HG03442 (cell line): Measurements from ENCODE around the gene TTYH3.
"Not testable (repeated sequence)": the region's sequence is repeated elsewhere in the genome, so short reads cannot be mapped to it uniquely, and the experiment has no call there.

Experiments
- ATAC-seq: cut with Tn5 transposase; IDR thresholded peaks from one replicate; pipeline ENCODE4 v1.9.1; 2021; ENCODE audit warnings: mild to moderate bottlenecking, moderate library complexity; ENCODE audit not compliant: unreplicated experiment

Gene TTYH3

DNA sequence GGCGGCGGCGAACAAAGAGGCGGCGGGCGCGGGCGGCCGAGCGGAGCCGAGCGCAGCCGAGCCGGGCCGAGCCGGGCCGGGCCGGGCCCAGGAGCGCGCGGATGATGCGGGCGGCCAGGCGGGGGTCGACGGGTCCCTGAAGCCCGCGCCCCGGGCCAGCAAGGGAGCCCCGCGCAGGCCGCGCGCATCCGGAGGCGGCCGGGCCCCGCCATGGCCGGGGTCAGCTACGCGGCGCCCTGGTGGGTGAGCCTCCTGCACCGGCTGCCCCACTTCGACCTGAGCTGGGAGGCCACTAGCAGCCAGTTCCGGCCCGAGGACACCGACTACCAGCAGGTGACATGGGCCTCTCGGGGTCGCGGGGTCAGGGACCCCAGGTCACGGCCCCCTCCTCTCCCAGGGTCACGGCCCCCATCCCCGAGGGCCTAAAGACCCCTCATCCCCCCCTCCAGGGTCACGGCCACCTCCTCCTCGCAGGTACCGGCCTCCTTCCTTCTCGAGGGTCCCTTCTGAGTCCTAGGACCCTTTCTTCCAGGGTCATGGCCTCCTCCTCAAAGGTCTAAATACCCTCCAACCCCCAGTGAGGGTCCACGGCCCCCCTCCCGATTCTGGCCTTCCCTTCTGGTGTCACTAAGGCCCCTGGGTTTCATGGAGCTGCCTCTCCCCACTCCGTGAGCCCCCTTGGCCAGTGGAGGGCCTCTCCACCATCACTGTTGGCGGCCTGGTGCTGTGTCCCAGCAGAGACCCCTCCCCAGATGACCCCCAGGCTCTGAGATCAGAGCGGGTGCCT, at the start of gene TTYH3:
Gene TTYH3, plus strand, starts transcription at position 41 of the 787 bp plus-strand sequence. Its CDS starts 170 bp downstream, at position 211.
- peak; percentile 40 for ATAC-seq

GRCh38 chr7:2582006-2582735, 49.6 kb upstream of the TTYH3 start:
- ATAC-seq = no peak

DNA sequence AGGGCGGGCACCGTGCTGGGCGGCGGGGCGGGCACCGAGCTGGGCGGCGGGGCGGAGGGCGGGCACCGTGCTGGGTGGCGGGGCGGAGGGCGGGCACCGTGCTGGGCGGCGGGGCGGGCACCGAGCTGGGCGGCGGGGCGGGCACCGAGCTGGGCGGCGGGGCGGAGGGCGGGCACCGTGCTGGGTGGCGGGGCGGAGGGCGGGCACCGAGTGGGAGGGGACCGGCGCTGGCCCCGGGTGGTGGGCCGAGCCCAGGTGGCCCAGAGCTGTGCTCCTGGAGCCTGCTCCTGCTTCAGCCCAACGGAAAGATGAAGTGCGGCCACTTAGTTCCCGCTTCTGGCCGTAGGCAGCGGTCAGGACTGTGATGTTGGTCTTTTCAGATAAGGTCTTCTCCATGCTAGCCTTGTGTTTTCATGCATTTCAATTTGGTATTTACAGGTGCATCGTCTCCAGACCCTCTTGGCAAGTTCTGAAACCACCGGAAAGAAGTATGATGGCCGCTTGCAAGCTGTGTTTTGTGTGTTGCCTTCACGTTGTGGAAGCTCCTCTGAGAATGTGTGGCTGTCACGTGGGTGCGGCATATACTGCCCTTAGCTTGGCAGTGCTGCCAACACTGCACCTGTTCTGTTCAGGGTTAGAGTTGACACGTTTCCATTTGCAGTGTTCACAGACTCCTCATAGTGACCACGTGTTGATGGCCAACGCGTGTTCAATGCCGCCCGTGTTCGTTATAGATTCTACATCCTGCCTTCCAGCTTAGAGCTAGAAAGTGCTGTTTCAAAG, 47.8 kb upstream of the TTYH3 start:
- ATAC-seq = no peak

- ATAC-seq = no peak
These were observed 46.3 kb upstream of the TTYH3 start for GRCh38 chr7:2585446-2585845.

DNA sequence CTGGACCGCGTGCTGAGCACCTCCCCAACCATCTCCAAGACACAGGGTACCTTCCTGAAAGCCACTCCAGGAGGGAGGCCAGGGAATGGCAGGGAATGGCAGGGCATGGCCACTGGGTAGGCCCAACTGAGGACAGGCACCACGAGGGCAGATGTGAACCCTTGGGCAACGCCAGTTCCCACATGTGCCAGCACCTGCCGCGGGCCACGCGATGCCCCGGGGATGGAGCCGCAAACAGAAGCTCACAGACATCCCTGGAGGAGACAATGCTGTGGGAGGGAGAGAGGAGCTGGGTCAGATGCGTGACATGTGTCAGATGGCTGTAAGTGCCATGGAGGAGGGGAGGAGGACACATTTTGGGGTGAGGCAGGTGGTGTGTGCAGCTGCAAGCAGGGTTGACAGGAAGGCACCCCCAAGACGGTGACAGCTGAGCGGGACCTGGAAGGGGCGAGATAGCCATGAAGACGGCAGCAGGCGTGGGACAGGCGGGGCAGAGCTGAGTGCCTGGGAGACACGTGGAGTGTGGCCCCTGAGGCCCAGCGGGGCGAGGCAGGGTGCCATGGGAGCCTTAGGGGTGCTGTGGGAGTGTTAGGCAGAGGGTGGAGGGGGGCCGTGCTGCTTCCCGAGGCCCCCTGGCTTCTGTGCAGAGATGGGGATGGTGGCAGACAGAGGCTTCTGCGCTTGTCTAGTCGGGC, 45.3 kb upstream of the TTYH3 start:
- ATAC-seq = no peak

DNA sequence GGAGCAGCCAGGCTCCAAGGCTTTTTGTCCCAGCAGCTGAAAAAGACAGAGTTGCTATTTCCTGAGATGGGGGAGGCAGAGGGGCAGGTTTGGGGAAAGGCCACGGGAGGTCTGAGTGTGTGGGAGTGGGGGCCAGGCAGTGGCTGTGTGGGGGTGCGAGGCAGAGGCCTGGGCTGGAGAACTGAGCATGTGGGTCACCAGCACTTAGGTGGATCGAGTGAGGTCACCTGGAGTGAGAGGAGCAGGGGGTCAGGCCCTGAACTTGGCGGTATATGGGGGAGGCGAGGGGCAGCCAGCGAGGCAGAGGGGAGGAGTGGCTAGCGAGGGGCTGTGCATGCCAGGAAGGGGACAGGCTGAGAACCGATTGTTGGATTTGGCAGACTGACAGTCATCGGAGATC, 44.7 kb upstream of the TTYH3 start:
- no peak for ATAC-seq

DNA sequence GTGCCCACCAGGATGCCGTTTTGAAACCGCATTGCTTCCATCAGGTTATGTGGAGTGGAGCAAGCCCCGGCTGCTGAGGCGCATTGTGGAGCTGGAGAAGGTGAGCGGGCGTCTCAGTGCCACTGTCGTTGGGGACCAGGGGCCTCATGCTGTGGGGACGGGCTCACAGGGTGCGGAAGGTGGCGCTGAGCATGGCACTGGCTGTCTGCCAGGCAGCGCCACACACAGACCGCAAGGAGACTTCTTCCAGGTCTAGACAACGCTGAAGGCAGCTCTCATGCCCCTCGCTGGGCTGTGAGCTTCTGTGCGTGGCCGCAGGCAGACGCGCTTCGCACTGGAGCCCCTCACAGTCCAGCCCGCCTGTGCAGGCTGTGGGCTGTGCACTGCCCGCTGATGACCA, 44.0 kb upstream of the TTYH3 start:
- no peak for ATAC-seq

DNA sequence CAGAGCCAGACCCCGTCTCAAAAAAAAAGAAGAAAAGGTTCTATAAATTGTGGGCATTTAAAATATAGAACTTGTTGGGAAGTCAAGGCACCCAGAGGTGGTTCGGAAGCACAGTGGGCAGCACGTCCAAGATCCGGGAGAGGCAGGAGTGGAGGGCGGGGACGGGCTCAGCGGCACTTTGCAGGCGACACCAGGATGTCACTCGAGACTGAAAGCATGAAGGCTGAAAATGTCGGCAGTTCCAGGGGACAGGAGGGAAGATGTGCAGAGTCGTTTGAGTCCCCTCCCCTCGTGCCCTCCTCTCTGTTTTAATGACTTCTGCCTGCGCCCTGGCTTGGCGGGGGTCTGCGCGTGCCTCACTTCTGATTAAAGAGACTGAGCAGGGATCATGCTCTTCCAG, 42.4 kb upstream of the TTYH3 start:
- no peak for ATAC-seq

GRCh38 chr7:2589941-2590340, 41.8 kb upstream of the TTYH3 start:
- ATAC-seq = not testable (repeated sequence)

DNA sequence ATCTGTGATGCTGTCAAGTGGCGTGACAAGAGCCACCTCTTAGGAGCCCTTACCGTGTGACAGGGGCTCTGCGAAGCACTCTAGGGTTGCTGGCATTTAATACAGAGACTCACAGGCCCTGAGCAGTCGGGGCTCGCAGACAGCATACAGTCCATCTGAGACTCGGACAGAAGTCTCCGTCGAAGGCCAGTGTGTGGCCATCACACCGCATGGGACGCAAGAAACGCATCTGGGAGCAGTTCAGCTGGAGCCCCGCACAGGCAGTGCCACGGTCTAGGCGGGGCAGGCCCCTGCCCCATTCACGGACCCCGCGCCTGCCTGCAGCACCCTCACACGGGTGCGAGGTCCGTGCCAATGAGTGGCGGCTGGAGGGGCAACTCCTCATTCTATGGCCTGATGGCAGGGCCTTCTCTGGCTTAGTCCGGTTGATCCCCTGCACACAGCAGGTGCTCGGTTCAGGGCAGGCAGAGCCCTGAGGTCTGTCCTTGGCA, 39.4 kb upstream of the TTYH3 start:
- no peak for ATAC-seq

- no peak for ATAC-seq
These were observed 38.6 kb upstream of the TTYH3 start for GRCh38 chr7:2593036-2593727.

GRCh38 chr7:2594599-2594998, 37.2 kb upstream of the TTYH3 start:
- ATAC-seq = no peak

GRCh38 chr7:2595258-2595860, 36.4 kb upstream of the TTYH3 start:
- ATAC-seq = no peak

DNA sequence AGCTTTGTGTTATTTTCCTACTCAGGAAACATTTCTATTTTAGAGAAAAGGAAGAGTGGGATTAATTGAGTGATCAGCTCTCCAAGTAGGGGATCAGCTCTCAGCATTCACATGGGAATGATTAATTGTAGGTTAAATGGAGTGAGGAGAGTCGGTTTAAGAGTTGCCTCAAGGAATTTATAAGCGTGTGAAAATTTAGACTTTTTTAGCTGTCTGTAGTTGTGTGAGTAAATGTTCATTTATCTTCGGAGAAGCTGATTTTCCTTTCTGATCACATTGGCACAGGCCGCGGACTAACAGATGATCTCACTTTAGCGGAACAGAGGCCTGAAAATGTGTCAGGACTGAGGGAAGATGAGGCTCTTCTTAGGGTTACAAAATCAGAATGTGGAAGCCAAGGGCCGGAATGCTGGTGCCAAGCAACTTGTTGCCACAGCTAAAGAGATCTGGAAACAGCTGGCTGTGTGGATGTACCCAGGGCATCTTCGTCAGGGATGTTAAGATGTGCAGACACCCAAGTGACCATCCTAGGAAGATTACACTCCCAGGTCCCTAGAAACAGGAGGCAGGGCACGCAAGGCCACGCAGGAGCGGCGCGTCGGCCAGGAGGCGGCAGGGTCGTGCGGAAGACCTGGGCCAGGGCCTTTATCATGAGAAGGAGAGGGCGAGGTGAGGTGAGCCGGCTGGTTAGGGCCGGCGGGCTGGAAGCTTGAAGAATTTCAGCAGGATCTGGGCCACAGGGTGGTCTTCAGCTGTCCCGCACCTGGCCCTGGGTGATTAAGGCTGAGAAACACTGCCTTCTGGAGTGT, 35.1 kb upstream of the TTYH3 start:
- no peak for ATAC-seq

DNA sequence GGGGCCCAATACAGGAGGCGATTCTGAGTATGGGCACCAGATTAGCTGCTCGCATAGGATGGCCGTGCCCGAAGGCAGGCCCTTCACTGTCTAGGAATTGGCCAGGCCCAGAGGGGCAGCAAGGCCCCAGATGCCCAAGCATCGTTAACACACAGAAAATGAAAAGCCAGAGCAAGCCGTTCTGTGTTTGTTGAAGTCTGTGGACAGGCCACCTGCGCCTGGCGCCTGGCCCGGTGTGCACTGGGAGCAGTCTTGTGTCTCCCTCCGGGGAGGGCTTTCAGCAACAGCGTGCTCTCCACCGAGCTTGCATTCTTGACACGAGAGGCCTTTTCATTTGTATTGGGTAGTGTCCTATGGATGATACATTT, 34.5 kb upstream of the TTYH3 start:
- no peak for ATAC-seq

GRCh38 chr7:2598154-2598823, 33.5 kb upstream of the TTYH3 start:
- no peak for ATAC-seq

DNA sequence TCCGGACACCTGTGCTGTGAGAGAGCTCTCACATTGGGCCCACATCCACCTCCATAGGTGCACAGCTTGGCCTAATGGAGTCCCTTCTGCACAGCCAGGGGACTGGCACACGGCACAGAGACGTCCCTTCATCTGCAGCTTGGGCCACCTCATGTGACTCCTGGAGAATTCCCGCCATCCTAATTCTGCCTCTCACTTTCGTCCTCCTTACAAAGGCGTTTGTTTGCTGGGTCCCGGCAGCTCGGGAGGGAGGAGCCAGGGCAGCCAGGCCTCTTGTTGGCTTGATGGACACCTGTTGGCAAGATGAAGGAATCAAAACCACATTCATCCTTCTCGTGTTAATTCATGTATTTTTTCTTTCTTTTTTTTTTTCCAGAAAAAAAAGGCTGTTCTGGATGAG, 30.7 kb upstream of the TTYH3 start:
- no peak for ATAC-seq

DNA sequence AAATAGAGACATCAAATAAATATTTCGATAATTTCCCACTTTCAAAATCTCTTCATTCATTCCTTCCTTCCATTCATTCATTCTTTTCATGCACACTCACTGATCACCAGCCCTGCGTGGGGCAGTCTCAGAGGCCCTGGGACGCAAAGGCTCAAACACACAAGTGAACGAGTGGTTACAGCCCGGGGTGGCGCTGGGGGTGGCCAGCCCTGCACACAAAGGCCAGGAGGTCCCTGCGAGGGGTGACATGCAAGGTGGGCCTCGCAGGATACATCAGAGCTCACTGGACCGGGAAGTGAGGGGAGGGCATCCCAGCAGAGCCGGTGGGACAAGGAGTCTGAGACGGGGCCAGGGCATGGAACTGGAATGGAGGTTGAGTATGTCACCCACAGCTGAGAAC, 29.9 kb upstream of the TTYH3 start:
- no peak for ATAC-seq
